UCSD-AML1 (cell line): Measurements from ENCODE around the gene TTYH3.
A peak's percentile ranks its signal among the peaks of the same experiment; 100 is the strongest.
"Not testable (repeated sequence)": the region's sequence is repeated elsewhere in the genome, so short reads cannot be mapped to it uniquely, and the experiment has no call there.

Experiments
- DNase-seq: peaks from one replicate; lab custom pipeline; 2025; ENCODE audit not compliant: unreplicated experiment; lab: John Stamatoyannopoulos, UW

Gene TTYH3

GRCh38 chr7:2681929-2682799 is 50.4 kb downstream of the TTYH3 start:
- DNase-seq: no peak

DNA sequence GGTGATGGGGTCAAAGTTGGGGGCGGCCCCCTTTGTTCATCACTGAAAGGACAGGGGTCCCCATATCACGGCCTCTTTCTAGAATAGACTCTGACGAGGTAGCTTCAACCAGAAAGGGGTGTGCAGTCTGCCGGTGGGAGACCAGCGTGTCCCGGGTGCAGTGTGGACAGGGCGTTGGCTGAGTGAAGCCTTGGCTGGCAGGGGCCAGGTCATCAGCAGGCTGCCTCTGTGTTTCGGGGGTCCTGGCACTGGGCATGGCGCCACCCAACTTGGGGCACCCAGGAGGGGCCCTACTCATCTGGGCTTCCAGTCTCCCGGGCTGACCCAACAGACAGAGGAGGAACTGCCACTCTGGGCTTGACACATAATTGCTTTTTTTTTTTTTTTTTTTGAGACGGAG is 52.7 kb downstream of the TTYH3 start:
- DNase-seq: no peak

DNA sequence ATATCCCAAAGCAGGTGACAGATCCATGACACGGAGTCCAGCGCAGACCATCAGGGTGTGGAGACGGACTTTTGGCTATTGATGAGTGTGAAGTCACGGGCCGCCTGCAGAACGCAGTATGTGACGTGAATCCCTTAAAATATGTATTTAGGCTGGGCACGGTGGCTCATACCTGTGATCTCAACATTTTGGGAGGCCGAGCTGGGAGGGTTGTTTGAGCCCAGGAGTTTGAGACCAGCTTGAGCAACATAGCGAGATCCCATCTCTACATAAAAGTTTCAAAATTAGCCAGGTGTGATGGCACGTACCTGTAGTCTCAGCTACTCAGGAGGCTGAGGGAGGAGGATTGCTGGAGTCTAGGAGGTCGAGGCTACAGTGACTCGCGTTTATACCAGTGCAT is 54.3 kb downstream of the TTYH3 start:
- no peak for DNase-seq

GRCh38 chr7:2687338-2687869 is 55.6 kb downstream of the TTYH3 start:
- DNase-seq: no peak

GRCh38 chr7:2687881-2688318 is 56.1 kb downstream of the TTYH3 start, which contains the start of gene AMZ1:
AMZ1 (plus strand) TSS chr7:2688202; CDS start chr7:2700452, 12,250 bp downstream.
- no peak for DNase-seq

GRCh38 chr7:2688409-2689342 is 56.9 kb downstream of the TTYH3 start:
- no peak for DNase-seq

- no peak for DNase-seq
These were observed 57.6 kb downstream of the TTYH3 start for GRCh38 chr7:2689343-2689847.

- DNase-seq: peak; percentile 13
These were observed 58.3 kb downstream of the TTYH3 start for GRCh38 chr7:2689951-2690705.

DNA sequence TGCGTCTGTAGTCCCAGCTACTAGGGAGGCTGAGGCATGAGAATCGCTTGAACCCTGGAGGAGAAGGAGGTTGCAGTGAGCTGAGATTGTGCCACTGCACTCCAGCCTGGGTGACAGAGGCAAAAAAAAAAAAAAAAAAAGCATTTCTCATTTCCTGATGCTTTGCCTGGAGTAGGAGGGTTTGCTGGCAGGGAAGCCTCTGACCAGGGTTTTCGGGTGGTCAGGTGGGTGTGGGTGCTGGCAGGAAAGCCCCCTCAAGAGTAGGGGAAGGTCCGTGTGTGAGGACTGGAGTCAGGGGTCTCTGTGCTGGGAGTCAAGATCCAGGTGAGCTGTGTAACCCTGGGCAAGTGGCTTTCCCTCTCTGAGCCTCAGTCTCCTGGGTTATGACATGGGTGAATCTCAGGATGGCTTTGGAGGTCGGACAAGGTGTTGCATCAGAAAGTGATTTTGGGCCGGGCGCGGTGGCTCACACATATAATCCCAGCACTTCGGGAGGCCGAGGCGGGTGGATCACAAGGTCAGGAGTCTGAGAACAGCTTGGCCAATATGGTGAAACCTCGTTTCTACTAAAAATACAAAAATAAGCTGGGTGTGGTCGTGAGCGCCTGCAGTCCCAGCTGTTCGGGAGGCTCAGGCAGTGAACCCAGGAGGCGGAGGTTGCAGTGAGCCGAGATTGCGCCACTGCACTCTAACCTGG is 59.4 kb downstream of the TTYH3 start:
- no peak for DNase-seq

GRCh38 chr7:2691932-2692439 is 60.2 kb downstream of the TTYH3 start:
- not testable (repeated sequence) for DNase-seq

DNA sequence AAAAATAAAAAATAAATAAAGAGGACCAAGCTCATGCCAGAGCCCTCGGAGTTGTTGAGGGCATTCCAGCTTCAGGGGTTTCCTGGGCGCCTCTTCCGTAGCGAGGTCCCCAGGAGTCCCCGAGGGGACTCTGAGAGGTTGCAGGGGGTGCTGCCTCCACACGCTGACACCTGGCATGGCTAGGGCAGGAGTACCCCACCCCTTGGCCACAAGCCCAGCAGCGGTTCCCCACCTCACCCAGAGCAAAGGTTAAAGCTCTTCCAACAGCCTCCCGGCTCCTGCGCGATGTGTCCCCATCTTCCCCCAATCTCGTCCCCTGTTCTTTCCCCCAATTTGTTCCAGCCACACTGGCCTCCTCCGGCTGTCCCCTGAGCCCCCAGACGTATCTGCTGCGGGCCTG is 60.8 kb downstream of the TTYH3 start:
- no peak for DNase-seq

- not testable (repeated sequence) for DNase-seq
These were observed 61.8 kb downstream of the TTYH3 start for GRCh38 chr7:2693420-2694121.

GRCh38 chr7:2694122-2694436 is 62.3 kb downstream of the TTYH3 start:
- not testable (repeated sequence) for DNase-seq

- DNase-seq: peak; percentile 29
These were observed 66.9 kb downstream of the TTYH3 start for GRCh38 chr7:2698581-2699288.

GRCh38 chr7:2699289-2699620 is 67.5 kb downstream of the TTYH3 start:
- no peak for DNase-seq

GRCh38 chr7:2700141-2700850 is 68.5 kb downstream of the TTYH3 start:
- no peak for DNase-seq

DNA sequence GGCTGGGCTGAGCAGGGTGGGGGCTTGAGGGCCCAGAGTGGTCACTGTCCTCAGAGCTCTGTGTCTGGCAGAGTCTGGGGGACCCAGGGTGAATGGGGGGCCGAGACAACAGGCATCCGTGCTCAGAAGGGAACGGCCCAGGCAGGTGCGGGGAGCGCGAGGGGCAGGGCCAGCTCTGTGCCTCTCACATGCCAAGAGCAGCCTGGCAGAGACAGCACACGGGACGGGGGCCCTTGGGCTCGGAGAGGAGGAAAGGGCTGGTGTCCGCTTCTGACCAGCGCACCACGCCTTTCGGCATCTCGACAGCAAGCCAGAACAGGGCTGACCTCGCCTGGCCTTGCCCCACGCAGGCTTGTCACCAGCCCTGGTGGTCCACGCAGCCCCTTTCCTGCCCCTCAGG is 69.6 kb downstream of the TTYH3 start:
- no peak for DNase-seq
